ENCODE data around the gene SLC15A3.

DNA sequence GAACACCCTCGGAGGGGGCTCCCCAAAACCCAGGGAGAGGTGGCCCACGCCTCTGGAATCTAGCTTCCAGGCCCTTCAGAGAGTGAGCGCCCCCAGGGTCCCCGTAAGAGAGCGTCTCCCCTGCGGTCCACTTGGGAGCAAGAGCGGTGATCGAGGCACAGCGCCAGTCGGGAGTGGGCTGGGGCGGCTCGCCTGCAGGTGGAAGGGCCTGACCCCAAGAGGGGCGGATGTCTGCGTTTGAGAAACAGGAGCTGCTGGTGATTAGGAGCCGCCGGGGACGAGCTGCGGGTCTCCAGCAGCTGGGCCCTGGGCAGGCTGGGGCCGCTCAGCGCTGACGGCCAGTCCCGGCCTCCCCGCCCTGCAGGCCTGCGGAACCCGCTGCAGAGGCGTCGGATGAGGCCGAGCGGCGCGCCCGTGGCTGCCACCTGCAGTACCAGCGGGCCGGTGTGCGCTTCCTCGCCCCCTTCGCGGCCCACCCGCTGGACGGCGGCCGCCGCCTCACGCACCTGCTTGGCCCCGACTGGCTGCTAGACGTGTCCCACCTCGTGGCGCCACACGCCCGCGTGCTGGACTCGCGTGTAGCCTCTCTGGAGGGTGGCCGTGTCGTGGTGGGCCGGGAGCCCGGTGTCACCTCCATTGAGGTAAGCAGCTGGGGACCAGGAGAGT is 17.7 kb downstream of the SLC15A3 start:
- no peak for TF ChIP-seq MXI1 (conservative IDR thresholded peaks at IDR 0.05; ENCODE audit: poor library complexity, severe bottlenecking)
- TF ChIP-seq POLR2AphosphoS5 (IDR thresholded peaks at IDR 0.05) = no peak
- TF ChIP-seq, protein P1, sequence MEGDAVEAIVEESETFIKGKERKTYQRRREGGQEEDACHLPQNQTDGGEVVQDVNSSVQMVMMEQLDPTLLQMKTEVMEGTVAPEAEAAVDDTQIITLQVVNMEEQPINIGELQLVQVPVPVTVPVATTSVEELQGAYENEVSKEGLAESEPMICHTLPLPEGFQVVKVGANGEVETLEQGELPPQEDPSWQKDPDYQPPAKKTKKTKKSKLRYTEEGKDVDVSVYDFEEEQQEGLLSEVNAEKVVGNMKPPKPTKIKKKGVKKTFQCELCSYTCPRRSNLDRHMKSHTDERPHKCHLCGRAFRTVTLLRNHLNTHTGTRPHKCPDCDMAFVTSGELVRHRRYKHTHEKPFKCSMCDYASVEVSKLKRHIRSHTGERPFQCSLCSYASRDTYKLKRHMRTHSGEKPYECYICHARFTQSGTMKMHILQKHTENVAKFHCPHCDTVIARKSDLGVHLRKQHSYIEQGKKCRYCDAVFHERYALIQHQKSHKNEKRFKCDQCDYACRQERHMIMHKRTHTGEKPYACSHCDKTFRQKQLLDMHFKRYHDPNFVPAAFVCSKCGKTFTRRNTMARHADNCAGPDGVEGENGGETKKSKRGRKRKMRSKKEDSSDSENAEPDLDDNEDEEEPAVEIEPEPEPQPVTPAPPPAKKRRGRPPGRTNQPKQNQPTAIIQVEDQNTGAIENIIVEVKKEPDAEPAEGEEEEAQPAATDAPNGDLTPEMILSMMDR (IDR thresholded peaks at IDR 0.05; ENCODE audit: poor library complexity, severe bottlenecking) = no peak
- no peak for TF ChIP-seq SMC3 (conservative IDR thresholded peaks at IDR 0.05; ENCODE audit: poor library complexity)
- no peak for TF ChIP-seq TAF1 (IDR thresholded peaks at IDR 0.05; ENCODE audit: low read depth)
- no peak for TF ChIP-seq EZH2 (IDR thresholded peaks at IDR 0.05; ENCODE audit: borderline replicate concordance, insufficient read depth, low read length, poor library complexity, severe bottlenecking)
- no peak for TF ChIP-seq RAD21 (conservative IDR thresholded peaks at IDR 0.05)
- TF ChIP-seq, protein P2, sequence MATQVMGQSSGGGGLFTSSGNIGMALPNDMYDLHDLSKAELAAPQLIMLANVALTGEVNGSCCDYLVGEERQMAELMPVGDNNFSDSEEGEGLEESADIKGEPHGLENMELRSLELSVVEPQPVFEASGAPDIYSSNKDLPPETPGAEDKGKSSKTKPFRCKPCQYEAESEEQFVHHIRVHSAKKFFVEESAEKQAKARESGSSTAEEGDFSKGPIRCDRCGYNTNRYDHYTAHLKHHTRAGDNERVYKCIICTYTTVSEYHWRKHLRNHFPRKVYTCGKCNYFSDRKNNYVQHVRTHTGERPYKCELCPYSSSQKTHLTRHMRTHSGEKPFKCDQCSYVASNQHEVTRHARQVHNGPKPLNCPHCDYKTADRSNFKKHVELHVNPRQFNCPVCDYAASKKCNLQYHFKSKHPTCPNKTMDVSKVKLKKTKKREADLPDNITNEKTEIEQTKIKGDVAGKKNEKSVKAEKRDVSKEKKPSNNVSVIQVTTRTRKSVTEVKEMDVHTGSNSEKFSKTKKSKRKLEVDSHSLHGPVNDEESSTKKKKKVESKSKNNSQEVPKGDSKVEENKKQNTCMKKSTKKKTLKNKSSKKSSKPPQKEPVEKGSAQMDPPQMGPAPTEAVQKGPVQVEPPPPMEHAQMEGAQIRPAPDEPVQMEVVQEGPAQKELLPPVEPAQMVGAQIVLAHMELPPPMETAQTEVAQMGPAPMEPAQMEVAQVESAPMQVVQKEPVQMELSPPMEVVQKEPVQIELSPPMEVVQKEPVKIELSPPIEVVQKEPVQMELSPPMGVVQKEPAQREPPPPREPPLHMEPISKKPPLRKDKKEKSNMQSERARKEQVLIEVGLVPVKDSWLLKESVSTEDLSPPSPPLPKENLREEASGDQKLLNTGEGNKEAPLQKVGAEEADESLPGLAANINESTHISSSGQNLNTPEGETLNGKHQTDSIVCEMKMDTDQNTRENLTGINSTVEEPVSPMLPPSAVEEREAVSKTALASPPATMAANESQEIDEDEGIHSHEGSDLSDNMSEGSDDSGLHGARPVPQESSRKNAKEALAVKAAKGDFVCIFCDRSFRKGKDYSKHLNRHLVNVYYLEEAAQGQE (IDR thresholded peaks at IDR 0.05; ENCODE audit: borderline replicate concordance) = no peak
- TF ChIP-seq EP300 (conservative IDR thresholded peaks at IDR 0.05; ENCODE audit: poor library complexity, severe bottlenecking) = no peak
